ENCODE data around the gene AK8.

GRCh38 chr9:132710333-132710732, 167.8 kb downstream of the AK8 start:
- TF ChIP-seq POLR2A (IDR thresholded peaks at IDR 0.05) (no peak), POLR2AphosphoS5 (IDR thresholded peaks at IDR 0.05) (no peak), CTCF (IDR thresholded peaks at IDR 0.05) (no peak)
